ENCODE results near the gene SCN4A.
A peak's percentile ranks its signal among the peaks of the same experiment; 100 is the strongest.
"Not testable (repeated sequence)": the region's sequence is repeated elsewhere in the genome, so short reads cannot be mapped to it uniquely, and the experiment has no call there.

The SCN4A gene

GRCh38 chr17:63984651-63985386 is 12.1 kb upstream of the SCN4A start:
- DNase-seq = peak; percentile 82

DNA sequence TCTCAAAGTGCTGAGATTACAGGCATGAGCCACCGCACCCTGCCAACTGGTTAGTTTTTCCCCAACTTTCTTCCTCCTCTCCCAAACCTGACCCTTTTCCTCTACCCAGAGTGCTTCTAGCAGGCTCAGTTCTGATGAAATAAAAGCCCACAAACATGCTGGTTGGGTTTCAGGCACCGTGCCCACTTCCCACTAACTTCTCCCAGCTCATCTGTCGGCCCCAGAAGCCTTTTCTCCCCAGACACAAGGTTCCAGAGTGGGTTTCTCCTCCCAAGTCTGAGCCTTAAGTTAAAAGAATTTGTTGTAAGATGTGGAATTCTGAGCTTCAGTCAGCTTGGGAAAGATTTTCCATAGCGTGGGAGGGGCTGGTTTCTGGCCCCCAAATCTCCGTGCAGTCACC is 11.5 kb upstream of the SCN4A start:
- no peak for DNase-seq

DNA sequence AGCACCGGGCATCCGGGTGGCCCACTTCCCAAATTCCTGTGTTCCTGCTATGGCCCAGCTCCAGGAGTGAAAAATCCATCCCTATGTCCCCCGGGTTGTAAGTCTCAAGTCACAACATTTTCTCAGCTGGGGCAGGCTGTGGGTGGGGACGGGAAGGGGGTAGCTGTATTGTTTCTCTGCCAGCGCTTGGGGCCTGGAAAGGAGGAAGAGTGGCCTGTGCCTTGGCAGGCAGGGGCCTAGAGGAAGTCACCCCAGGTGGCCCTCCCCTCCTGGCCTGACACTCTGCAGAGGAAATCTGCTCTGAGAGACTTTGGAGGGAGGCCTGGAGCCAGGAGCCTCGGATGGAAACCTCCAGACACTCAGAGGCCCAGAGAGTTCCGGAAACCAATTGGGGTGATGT is 10.6 kb upstream of the SCN4A start:
- peak; percentile 39 for DNase-seq

GRCh38 chr17:63982641-63983040 is 9.9 kb upstream of the SCN4A start:
- DNase-seq = not testable (repeated sequence)

- no peak for DNase-seq
Measured at GRCh38 chr17:63978272-63979200, 5.8 kb upstream of the SCN4A start.

GRCh38 chr17:63976702-63977101 is 4.0 kb upstream of the SCN4A start:
- no peak for DNase-seq

- no peak for DNase-seq
Measured at GRCh38 chr17:63975541-63976092, 2.9 kb upstream of the SCN4A start.

DNA sequence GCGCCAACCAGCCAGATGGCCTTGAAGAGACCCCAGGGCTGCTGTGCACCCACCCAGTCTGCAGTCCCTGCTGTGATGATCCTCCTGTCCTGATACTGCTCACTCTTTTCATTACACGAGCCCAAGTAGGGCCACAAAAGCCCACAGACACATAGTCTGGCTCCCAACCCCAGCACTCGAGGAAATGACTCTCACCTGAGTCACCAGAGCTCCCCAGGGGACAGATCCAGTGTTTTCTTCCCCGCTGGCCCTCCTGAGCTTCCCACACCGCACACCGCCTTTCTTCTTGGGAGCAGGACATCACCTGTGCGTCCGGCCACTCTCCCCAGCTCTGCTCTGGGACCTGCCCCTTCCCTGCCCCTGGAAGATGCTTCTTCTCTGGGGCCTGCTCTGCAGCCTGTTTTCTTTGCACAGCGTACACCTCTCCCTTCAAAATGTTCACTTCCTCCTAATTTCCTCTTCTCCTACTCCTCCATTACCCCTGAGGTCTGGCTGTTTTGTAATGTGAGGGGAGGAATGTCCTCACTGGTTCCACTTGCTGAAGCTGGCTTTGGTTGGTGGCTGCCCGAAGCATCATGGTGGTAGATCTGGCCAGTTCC is 2.0 kb upstream of the SCN4A start:
- DNase-seq = no peak

GRCh38 chr17:63973930-63974593 is 1.3 kb upstream of the SCN4A start:
- no peak for DNase-seq

DNA sequence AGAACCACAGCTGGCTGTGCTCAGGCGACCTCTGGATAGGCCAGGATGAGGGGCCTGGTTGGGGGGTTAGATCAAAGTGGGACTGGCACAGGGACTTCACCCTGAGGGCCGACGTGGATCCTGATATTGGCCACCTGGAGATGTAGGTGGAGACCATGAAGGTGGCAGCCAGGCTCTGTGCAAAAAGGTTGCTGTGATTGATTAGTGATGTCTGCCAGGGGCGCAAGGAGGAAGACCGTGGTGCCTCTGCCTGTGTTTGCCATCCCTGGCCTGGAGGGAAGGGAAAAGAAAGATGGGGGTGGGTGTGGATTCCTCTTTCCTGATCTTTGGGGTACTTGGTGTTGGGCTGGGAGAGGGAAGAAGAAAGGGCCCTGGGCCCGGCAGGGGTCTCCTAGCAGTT is 529 bp upstream of the SCN4A start:
- DNase-seq = no peak

DNA sequence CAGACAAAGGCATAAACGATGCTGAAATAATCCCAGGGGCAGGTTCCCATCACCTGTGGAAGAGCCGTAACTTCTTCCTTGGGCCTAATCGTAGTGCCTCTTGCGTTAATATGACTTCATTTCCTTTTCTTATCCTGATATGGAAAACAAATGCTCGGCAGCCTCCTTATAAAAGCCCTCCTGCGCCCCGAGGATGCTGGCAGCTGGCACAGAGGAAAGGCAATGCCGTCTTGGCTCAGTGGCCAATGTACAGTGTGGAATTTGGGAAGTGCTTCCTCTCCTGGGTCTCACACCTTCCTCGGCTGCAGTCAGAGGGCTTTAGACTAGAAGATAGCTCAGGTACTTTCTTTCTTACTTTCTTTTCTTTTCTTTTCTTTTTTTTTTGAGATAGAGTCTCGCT is 3.4 kb downstream of the SCN4A start:
- no peak for DNase-seq

- no peak for DNase-seq
Measured at GRCh38 chr17:63967953-63968352, 4.8 kb downstream of the SCN4A start.

DNA sequence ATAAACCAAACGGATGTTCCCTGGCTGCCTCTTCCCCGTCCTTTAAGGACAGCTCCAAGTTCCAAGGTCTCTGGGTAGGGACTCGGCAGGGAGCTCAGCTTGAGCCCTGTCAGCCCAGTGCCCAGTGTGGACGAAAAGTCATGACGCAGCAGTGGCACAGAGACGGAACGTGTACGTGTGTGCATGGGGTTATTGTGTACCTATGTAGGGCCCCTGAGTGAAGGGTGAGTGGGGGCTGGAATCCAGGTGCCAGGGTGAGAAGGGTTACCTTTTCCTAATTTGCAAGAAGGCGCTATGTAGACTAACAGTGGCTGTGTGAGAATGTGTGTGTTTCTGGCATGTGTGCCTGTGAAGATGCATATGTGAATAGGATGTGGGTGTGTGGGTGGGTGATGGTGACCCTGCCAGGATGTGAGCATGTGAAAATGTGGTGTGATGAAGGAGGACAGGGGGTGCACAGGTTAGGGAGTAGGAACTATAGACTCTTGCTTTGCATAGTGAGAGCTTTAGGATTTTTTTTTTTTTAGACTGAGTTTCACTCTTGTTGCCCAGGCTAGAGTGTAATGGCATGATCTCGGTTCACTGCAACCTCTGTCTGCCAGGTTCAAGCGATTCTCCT is 6.0 kb downstream of the SCN4A start:
- no peak for DNase-seq

- no peak for DNase-seq
Measured at GRCh38 chr17:63963123-63963522, 9.6 kb downstream of the SCN4A start.

DNA sequence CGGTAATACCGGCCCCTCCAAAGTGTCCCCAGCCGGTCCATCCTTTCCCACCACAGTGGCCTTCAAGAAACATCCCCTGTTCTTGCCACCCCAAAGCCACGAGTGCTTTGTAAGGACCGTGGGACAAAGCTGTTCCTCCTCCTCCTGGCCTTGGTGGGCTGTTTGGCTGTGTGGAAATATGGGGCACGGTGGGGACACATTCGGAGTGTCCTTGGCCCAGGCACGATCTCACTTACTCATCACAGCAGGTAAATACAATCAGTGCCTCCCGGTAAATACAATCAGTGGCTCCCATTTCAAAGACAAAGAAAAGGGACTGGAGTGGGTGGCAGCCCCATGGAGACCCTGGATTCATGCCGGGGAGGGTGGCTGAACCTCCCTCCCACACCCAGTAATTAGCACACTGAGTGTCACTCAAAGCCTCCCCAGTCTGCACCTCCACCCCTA is 10.4 kb downstream of the SCN4A start:
- no peak for DNase-seq

- no peak for DNase-seq
Measured at GRCh38 chr17:63961355-63962212, 11.1 kb downstream of the SCN4A start.

DNA sequence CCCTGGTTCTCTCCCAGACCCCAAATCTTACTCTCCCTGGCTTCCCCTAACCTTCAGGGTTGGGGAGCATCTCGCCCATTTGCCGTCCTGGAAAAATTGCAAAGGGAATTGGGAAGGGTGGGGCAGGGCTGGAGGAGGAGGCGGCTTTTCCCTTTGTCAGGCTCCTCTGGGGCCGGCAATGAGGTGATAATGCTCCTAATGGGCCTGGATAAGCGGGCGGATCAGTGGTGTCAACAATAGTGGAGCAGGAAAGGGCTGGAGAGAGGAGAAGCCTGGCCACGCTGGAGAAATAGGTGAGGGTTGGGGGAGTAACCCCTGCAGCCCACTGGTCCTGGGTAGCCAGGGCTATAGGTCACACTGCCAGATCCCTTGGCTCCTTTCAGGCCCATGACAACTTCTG is 12.3 kb downstream of the SCN4A start:
- DNase-seq = no peak

DNA sequence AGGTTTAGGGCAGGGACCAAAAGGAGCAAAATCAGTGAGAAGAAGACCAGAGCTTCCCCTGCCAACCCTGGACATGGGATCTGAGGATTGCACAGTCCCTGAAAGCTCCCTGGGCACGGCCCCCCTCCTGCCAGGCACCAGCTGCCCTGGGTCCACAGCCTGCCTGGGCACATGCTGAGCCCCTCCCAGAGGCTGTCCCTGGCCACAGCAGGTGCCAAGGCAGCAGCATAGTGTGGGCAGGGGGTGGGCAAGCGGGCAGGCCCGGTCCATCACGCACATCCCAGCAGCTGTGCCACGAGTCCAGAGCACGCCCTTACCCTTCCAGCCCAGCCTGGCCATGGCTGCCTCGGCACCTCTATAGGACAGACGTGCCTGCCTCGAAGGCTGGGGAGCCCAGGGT is 12.7 kb downstream of the SCN4A start:
- DNase-seq = no peak

DNA sequence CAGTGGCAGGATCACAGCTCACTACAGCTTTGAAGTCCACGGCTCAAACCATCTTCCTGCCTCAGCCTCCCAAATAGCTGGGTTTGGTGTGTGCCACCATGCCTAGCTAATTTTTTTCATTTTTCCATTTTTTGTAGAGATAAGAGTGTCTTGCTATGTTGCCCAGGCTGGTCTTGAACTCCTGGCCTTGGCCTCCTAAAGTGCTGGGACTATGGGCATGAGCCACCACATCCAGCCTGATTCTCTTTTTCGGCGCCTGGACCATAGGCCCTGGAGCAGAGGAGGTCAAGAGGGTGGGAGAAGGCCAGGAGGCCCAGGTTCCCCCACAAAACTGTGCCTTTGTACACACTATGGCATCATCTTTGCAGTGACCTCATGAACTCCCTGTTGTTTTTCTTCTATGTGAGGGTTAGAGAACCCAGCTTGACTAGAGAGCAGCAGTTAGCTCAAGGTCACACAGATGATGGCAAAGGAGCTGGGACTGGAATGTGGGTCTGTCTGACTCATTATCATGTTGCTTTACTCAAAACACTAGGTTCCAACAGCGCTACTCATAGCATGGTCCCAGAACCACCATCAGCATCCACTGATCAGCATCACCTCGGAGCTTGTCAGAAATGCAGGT is 16.3 kb downstream of the SCN4A start:
- no peak for DNase-seq

DNA sequence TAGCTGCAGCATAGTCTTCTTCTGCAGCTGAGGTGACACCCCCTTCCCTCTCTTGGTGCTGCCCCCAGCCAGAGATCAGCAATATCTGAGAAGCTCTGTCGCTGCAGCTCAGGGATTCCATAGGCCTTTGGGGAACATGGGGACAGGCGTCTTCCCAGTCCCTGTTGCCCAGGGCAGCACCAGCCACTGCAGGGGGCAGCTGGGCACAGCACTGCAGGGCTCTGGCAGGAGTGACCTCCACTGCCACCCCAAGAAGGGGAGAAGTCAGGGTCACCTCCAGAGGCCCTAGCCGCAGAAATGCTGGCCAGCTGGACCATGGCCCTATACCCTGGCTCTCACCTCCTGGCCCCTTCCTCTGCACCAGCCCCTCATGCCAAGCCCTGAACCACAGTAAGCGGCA is 16.9 kb downstream of the SCN4A start:
- DNase-seq = no peak

DNA sequence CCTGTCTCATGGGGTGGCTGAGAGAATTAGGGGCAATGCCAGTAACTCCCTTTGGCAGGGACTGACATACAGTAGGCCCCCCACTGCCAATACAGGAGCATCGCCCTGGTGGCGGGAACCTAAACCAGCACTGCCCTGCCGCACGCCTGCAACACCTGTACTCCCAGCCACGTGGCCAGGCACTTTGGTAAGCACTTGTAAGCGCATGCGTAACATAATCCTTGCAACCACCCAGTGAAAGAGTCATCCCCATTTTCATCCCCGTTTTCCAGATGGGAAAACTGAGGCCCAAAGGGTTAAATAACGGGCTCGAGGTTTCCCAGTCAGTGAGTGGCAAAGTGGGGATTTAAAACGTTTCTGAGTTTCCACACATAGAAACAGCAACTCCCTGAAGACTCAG is 17.5 kb downstream of the SCN4A start:
- no peak for DNase-seq

Measured in GDM1 (cell line).